Testis (tissue), 3 donors: ENCODE data around the gene TMEM14C. TPM values are rescaled to one million over a fixed set of nuclear protein-coding genes. Genes with fewer than 3 reads are reported as not detected.

Experiments used
- polyA plus RNA-seq: library from polyadenylated mRNA; stranded (reverse); fragments of 350-450 nt; fragmentation: Illumina TruSeq; extraction: RNeasy Lipid Tissue Mini Kit (QIAGEN cat#74804); gene quantifications from one replicate; pipeline ENCODE4 v1.2.3, GENCODE V29; 2014; ENCODE audit warnings: low read depth, low replicate concordance; ENCODE audit not compliant: insufficient read depth
- small RNA-seq, 2 donors: library from RNA; depleted of rRNA; stranded (forward); fragments of <200 nt; gene quantifications; one replicate each; pipeline ENCODE3, GENCODE V24; 2016
- total RNA-seq, 2 donors: library from RNA; depleted of rRNA; stranded (reverse); fragments of >200 nt; gene quantifications; one replicate each; pipeline ENCODE4 v1.2.3, GENCODE V29; 2016

The TMEM14C gene
- total and polyA plus RNA-seq, 3 donors from 2014 or later, result 71.3 to 90.1 (median 83.4) TPM

Small RNA genes lying within 50 kb of the gene (small RNA-seq; reads per million reads assigned to genes)
- 0 reads per million in 2 donors for gene RF00019
- 0 reads per million in 2 donors for gene RNA5SP203

Other genes with a start within 250 kb of the TMEM14C start
- gene GCNT2, start 201.7 kb upstream of the TMEM14C start, total RNA-seq, result 10 to 100 TPM; 17.0 to 28.0 TPM
- gene GCNT2, start 201.7 kb upstream of the TMEM14C start, polyA plus RNA-seq, result 12.8 TPM
- 10 to 100 TPM in 1 of 2 donors, 1 to 10 TPM in 1; 7.9 to 14.3 TPM for gene C6orf52, start 28.5 kb upstream of the TMEM14C start, total RNA-seq
- 21.7 TPM for gene C6orf52, start 28.5 kb upstream of the TMEM14C start, polyA plus RNA-seq
- 10 to 100 TPM; 11.0 to 12.5 TPM for gene PAK1IP1, start 28.1 kb upstream of the TMEM14C start, total RNA-seq
- gene PAK1IP1, start 28.1 kb upstream of the TMEM14C start, polyA plus RNA-seq, result 9.5 TPM
- 100 to 1,000 TPM in 1 of 2 donors, 10 to 100 TPM in 1; 91.7 to 106 TPM for gene TMEM14B, start 24.7 kb downstream of the TMEM14C start, total RNA-seq
- gene TMEM14B, start 24.7 kb downstream of the TMEM14C start, polyA plus RNA-seq, result 63.8 TPM
- gene MAK, start 115.5 kb downstream of the TMEM14C start, total RNA-seq, result 1 to 10 TPM; 5.3 to 9.4 TPM
- gene MAK, start 115.5 kb downstream of the TMEM14C start, polyA plus RNA-seq, result 21.2 TPM
- 1 to 10 TPM; 1.0 to 1.2 TPM for gene GCM2, start 159.0 kb downstream of the TMEM14C start, total RNA-seq
- gene GCM2, start 159.0 kb downstream of the TMEM14C start, polyA plus RNA-seq, result 0.90 TPM
- gene SYCP2L, start 164.0 kb downstream of the TMEM14C start, total RNA-seq, result 1 to 10 TPM; 6.9 to 8.7 TPM
- gene SYCP2L, start 164.0 kb downstream of the TMEM14C start, polyA plus RNA-seq, result 5.4 TPM